HEK293 (cell line): ENCODE measurements around the gene FOXO6.
A peak's percentile ranks its signal among the peaks of the same experiment; 100 is the strongest.

ENCODE experiments used
- CTCF ChIA-PET: fragments of 350-600 bp; formaldehyde crosslinking; extraction: SDS; loops from one replicate; lab custom pipeline; 2021; ENCODE audit warnings: antibody characterized with exemption; lab: Yijun Ruan, JAX
- POLR2A ChIA-PET: fragments of 300-600 bp; formaldehyde crosslinking; extraction: SDS; loops from one replicate; lab custom pipeline; 2020; ENCODE audit warnings: antibody characterized with exemption, inconsistent platforms; lab: Yijun Ruan, JAX
- H3K27ac ChIP-seq: fragments of 200-500 bp; sonication (Bioruptor generic); 2 replicates; pipeline ENCODE4 v1.5.1; 2014; ENCODE audit warnings: low read depth, low read length, control low read depth, inconsistent platforms; ENCODE audit errors: extremely low read depth
- H3K36me3 ChIP-seq, 2 experiments: fragments of 200-500 bp in 1 of 2; sonication (Bioruptor generic) in 1 of 2; 1 replicate in 1 of 2; 2 replicates in 1 of 2; pipeline ENCODE4 v1.5.1; 2014 to 2017; ENCODE audit warnings: inconsistent platforms in 2 of 2, low read length in 2 of 2; ENCODE audit not compliant: control insufficient read depth in 2 of 2, insufficient read depth in 1 of 2
- H3K4me1 ChIP-seq: fragments of 200-500 bp; sonication (Bioruptor generic); 2 replicates; pipeline ENCODE4 v1.5.1; 2014; ENCODE audit warnings: mild to moderate bottlenecking, low read length, inconsistent platforms; ENCODE audit not compliant: control insufficient read depth, insufficient read depth
- H3K4me3 ChIP-seq: 2 replicates; pipeline ENCODE4 v1.5.1; 2011; ENCODE audit warnings: low read depth, mild to moderate bottlenecking, control low read depth, low read length, moderate library complexity
- H3K9me3 ChIP-seq: fragments of 200-500 bp; sonication (Bioruptor generic); 2 replicates; pipeline ENCODE4 v1.5.1; 2014; ENCODE audit warnings: low read depth, low read length, inconsistent platforms; ENCODE audit not compliant: control insufficient read depth, insufficient read depth
- EGR2 ChIP-seq: fragments of 450-650 bp; formaldehyde crosslinking; IDR thresholded peaks from 2 replicates; pipeline ENCODE4 v1.5.1; 2016; ENCODE audit warnings: low read depth, missing biosample characterization, missing genetic modification characterization
- ELK4 ChIP-seq: IDR thresholded peaks from 2 replicates; pipeline ENCODE4 v1.6.1; 2011; ENCODE audit warnings: mild to moderate bottlenecking, low read depth, low read length, borderline replicate concordance
- FEZF1 ChIP-seq: fragments of 450-650 bp; formaldehyde crosslinking; IDR thresholded peaks from 2 replicates; pipeline ENCODE4 v1.5.1; 2016; ENCODE audit warnings: missing biosample characterization, missing genetic modification characterization
- GLIS1 ChIP-seq: fragments of 450-650 bp; formaldehyde crosslinking; IDR thresholded peaks from 2 replicates; pipeline ENCODE4 v1.5.1; 2016; ENCODE audit warnings: missing biosample characterization, missing genetic modification characterization
- GLIS2 ChIP-seq: fragments of 450-650 bp; formaldehyde crosslinking; IDR thresholded peaks from 2 replicates; pipeline ENCODE4 v1.5.1; 2016; ENCODE audit warnings: missing biosample characterization, missing genetic modification characterization
- KLF16 ChIP-seq: fragments of 450-650 bp; formaldehyde crosslinking; IDR thresholded peaks from 2 replicates; pipeline ENCODE4 v1.5.1; 2017; ENCODE audit warnings: missing biosample characterization, missing genetic modification characterization
- KLF8 ChIP-seq: fragments of 450-650 bp; formaldehyde crosslinking; IDR thresholded peaks from 2 replicates; pipeline ENCODE4 v1.5.1; 2016; ENCODE audit warnings: missing biosample characterization, missing genetic modification characterization
- KLF9 ChIP-seq: fragments of 450-650 bp; formaldehyde crosslinking; IDR thresholded peaks from 2 replicates; pipeline ENCODE4 v1.5.1; 2016; ENCODE audit warnings: missing biosample characterization, missing genetic modification characterization, low read depth
- ZBTB10 ChIP-seq: fragments of 450-650 bp; formaldehyde crosslinking; IDR thresholded peaks from 2 replicates; pipeline ENCODE4 v1.5.1; 2016; ENCODE audit warnings: missing biosample characterization, missing genetic modification characterization
- ZBTB17 ChIP-seq: fragments of 450-650 bp; formaldehyde crosslinking; IDR thresholded peaks from 2 replicates; pipeline ENCODE4 v1.5.1; 2016; ENCODE audit warnings: missing biosample characterization, missing genetic modification characterization
- ZBTB8A ChIP-seq: fragments of 450-650 bp; formaldehyde crosslinking; IDR thresholded peaks from 2 replicates; pipeline ENCODE4 v1.5.1; 2016; ENCODE audit warnings: missing biosample characterization, missing genetic modification characterization
- ZFHX2 ChIP-seq: fragments of 450-650 bp; formaldehyde crosslinking; conservative IDR thresholded peaks from 2 replicates; pipeline ENCODE4 v1.5.1; 2016; ENCODE audit warnings: missing biosample characterization, missing genetic modification characterization
- ZFP37 ChIP-seq: fragments of 450-650 bp; formaldehyde crosslinking; IDR thresholded peaks from 2 replicates; pipeline ENCODE4 v1.5.1; 2016; ENCODE audit warnings: missing biosample characterization, missing genetic modification characterization
- ZNF2 ChIP-seq: fragments of 450-650 bp; formaldehyde crosslinking; IDR thresholded peaks from 2 replicates; pipeline ENCODE4 v1.5.1; 2016; ENCODE audit warnings: missing biosample characterization, missing genetic modification characterization
- ZNF211 ChIP-seq: fragments of 450-650 bp; formaldehyde crosslinking; IDR thresholded peaks from 2 replicates; pipeline ENCODE4 v1.5.1; 2016; ENCODE audit warnings: low read depth, missing biosample characterization, missing genetic modification characterization
- ZNF274 ChIP-seq, 2 experiments: fragments of 200-500 bp in 1 of 2; fragments of 450-650 bp in 1 of 2; sonication (Bioruptor generic) in 1 of 2; formaldehyde crosslinking in 1 of 2; IDR thresholded peaks; 2 replicates each; pipeline versions ENCODE4 v1.5.1 to v1.6.1; 2014 to 2016; ENCODE audit warnings: borderline replicate concordance in 1 of 2, inconsistent platforms in 1 of 2, low read length in 1 of 2, missing biosample characterization in 1 of 2, missing genetic modification characterization in 1 of 2
- ZNF311 ChIP-seq: fragments of 450-650 bp; formaldehyde crosslinking; IDR thresholded peaks from 2 replicates; pipeline ENCODE4 v1.5.1; 2017; ENCODE audit warnings: missing biosample characterization, missing genetic modification characterization, borderline replicate concordance
- ZNF335 ChIP-seq: fragments of 450-650 bp; formaldehyde crosslinking; conservative IDR thresholded peaks from 2 replicates; pipeline ENCODE4 v1.5.1; 2016; ENCODE audit warnings: missing biosample characterization, missing genetic modification characterization
- ZNF354C ChIP-seq: fragments of 450-650 bp; formaldehyde crosslinking; IDR thresholded peaks from 2 replicates; pipeline ENCODE4 v1.5.1; 2016; ENCODE audit warnings: missing biosample characterization, missing genetic modification characterization, low read depth, borderline replicate concordance
- ZNF366 ChIP-seq: fragments of 450-650 bp; formaldehyde crosslinking; conservative IDR thresholded peaks from 2 replicates; pipeline ENCODE4 v1.5.1; 2016; ENCODE audit warnings: missing biosample characterization, missing genetic modification characterization
- ZNF596 ChIP-seq: fragments of 450-650 bp; IDR thresholded peaks from 2 replicates; pipeline ENCODE4 v1.5.0; 2018; ENCODE audit warnings: missing biosample characterization, mild to moderate bottlenecking, missing genetic modification characterization, moderate library complexity
- ZNF707 ChIP-seq: fragments of 450-650 bp; formaldehyde crosslinking; IDR thresholded peaks from 2 replicates; pipeline ENCODE4 v1.5.1; 2016; ENCODE audit warnings: missing biosample characterization, missing genetic modification characterization
- ZNF785 ChIP-seq: fragments of 450-650 bp; formaldehyde crosslinking; IDR thresholded peaks from 2 replicates; pipeline ENCODE4 v1.5.1; 2016; ENCODE audit warnings: missing biosample characterization, missing genetic modification characterization
- ZNF843 ChIP-seq: fragments of 450-650 bp; formaldehyde crosslinking; IDR thresholded peaks from 2 replicates; pipeline ENCODE4 v1.5.1; 2016; ENCODE audit warnings: missing biosample characterization, missing genetic modification characterization
- ZSCAN30 ChIP-seq: fragments of 450-650 bp; IDR thresholded peaks from 2 replicates; pipeline ENCODE4 v1.5.1; 2018; ENCODE audit warnings: missing biosample characterization, mild to moderate bottlenecking, missing genetic modification characterization, moderate library complexity
- ZXDB ChIP-seq: fragments of 450-650 bp; formaldehyde crosslinking; IDR thresholded peaks from 2 replicates; pipeline ENCODE4 v1.5.1; 2016; ENCODE audit warnings: missing biosample characterization, missing genetic modification characterization
- TF ChIP-seq, protein P1 (sequence below): fragments of 450-650 bp; formaldehyde crosslinking; IDR thresholded peaks from 2 replicates; pipeline ENCODE4 v1.5.1; 2016; ENCODE audit warnings: missing biosample characterization, missing genetic modification characterization
- TF ChIP-seq, protein P2 (sequence below): fragments of 450-650 bp; formaldehyde crosslinking; IDR thresholded peaks from 2 replicates; pipeline ENCODE4 v1.5.1; 2017; ENCODE audit warnings: missing biosample characterization, mild to moderate bottlenecking, missing genetic modification characterization, moderate library complexity
- TF ChIP-seq, protein P3 (sequence below): fragments of 450-650 bp; formaldehyde crosslinking; IDR thresholded peaks from 2 replicates; pipeline ENCODE4 v1.5.1; 2017; ENCODE audit warnings: missing biosample characterization, missing genetic modification characterization

FOXO6 gene

GRCh38 chr1:41387667-41388091, 26.4 kb downstream of the FOXO6 start:
- no peak overlapping the region for H3K4me3 ChIP-seq
- H3K9me3 ChIP-seq = no peaks in the 10 kb centered on the region
- ChIA-PET CTCF (interaction anchor here (0.6 to 0.9 kb wide), 4 partner anchors 9 to 71 kb away, joined by 3 to 4 read pairs (median 4); no protein-coding TSS in a partner anchor), POLR2A (interaction anchor here (0.6 to 2.0 kb wide), 6 partner anchors 10 to 61 kb away, joined by 3 to 8 read pairs (median 3); partner anchors contain the start of gene FOXO6)
- no peak overlapping the region for H3K27ac ChIP-seq
- no peaks in the 10 kb centered on the region for H3K36me3 ChIP-seq
- peaks cover 7% of the 10 kb centered on the region for H3K4me1 ChIP-seq
- TF ChIP-seq ZNF366 (peak; percentile 78), ZBTB17 (tag by site-specific recombination) (peak; percentile 75), ZNF707 (tag by site-specific recombination) (no peak), ZNF335 (peak; percentile 33), FEZF1 (tag by site-specific recombination) (no peak), ZFP37 (no peak), ZNF211 (no peak), GLIS1 (tag by site-specific recombination) (peak; percentile 54; the same call in 1 of the 2 replicates), ZSCAN30 (tag by site-specific recombination) (0 out of 2 replicates have a peak, but pooled peaks have one; percentile 44), GLIS2 (tag by site-specific recombination) (peak; percentile 71), EGR2 (tag by site-specific recombination) (peak; percentile 91), ZBTB10 (peak; percentile 78), ZXDB (tag by site-specific recombination) (no peak), ELK4 (no peak), ZNF354C (tag by site-specific recombination) (no peak), ZNF2 (no peak), KLF8 (tag by site-specific recombination) (no peak), ZNF274 (IDR thresholded peaks at IDR 0.05; ENCODE audit: low read length) (no peak), ZNF274 (tag by site-specific recombination; IDR thresholded peaks at IDR 0.05; ENCODE audit: borderline replicate concordance) (no peak), ZNF843 (tag by site-specific recombination) (no peak), ZBTB8A (tag by site-specific recombination) (peak; percentile 90), KLF16 (tag by site-specific recombination) (peak; percentile 33; the same call in 1 of the 2 replicates), ZNF596 (tag by site-specific recombination) (no peak), ZFHX2 (peak; percentile 92), ZNF785 (no peak), ZNF311 (tag by site-specific recombination) (no peak), KLF9 (tag by site-specific recombination) (peak; percentile 80)
- TF ChIP-seq, protein P1, sequence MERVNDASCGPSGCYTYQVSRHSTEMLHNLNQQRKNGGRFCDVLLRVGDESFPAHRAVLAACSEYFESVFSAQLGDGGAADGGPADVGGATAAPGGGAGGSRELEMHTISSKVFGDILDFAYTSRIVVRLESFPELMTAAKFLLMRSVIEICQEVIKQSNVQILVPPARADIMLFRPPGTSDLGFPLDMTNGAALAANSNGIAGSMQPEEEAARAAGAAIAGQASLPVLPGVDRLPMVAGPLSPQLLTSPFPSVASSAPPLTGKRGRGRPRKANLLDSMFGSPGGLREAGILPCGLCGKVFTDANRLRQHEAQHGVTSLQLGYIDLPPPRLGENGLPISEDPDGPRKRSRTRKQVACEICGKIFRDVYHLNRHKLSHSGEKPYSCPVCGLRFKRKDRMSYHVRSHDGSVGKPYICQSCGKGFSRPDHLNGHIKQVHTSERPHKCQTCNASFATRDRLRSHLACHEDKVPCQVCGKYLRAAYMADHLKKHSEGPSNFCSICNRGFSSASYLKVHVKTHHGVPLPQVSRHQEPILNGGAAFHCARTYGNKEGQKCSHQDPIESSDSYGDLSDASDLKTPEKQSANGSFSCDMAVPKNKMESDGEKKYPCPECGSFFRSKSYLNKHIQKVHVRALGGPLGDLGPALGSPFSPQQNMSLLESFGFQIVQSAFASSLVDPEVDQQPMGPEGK (tag by site-specific recombination) = peak; percentile 86
- TF ChIP-seq, protein P2, sequence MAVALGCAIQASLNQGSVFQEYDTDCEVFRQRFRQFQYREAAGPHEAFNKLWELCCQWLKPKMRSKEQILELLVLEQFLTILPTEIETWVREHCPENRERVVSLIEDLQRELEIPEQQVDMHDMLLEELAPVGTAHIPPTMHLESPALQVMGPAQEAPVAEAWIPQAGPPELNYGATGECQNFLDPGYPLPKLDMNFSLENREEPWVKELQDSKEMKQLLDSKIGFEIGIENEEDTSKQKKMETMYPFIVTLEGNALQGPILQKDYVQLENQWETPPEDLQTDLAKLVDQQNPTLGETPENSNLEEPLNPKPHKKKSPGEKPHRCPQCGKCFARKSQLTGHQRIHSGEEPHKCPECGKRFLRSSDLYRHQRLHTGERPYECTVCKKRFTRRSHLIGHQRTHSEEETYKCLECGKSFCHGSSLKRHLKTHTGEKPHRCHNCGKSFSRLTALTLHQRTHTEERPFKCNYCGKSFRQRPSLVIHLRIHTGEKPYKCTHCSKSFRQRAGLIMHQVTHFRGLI (tag by site-specific recombination) = peak; percentile 100
- TF ChIP-seq, protein P3, sequence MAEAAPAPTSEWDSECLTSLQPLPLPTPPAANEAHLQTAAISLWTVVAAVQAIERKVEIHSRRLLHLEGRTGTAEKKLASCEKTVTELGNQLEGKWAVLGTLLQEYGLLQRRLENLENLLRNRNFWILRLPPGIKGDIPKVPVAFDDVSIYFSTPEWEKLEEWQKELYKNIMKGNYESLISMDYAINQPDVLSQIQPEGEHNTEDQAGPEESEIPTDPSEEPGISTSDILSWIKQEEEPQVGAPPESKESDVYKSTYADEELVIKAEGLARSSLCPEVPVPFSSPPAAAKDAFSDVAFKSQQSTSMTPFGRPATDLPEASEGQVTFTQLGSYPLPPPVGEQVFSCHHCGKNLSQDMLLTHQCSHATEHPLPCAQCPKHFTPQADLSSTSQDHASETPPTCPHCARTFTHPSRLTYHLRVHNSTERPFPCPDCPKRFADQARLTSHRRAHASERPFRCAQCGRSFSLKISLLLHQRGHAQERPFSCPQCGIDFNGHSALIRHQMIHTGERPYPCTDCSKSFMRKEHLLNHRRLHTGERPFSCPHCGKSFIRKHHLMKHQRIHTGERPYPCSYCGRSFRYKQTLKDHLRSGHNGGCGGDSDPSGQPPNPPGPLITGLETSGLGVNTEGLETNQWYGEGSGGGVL = peak; percentile 44
